Calu3 (cell line): Measurements from ENCODE around the gene ADAMTS9. TPM values are rescaled to one million over a fixed set of nuclear protein-coding genes. Genes with fewer than 3 reads are reported as not detected.

Source experiments
- BruUV-seq: library from RNA; stranded (reverse); fragments of 400-500 nt; replicated peaks from 2 replicates; lab custom pipeline; 2021; lab: Mats Ljungman, UMichigan
- CTCF ChIA-PET: fragments of 300-600 bp; sonication (Branson Sonifier 250); formaldehyde crosslinking; loops from one replicate; lab custom pipeline; 2022; ENCODE audit warnings: antibody characterized with exemption; lab: Charles Lee
- DNase-seq: peaks from one replicate; pipeline ENCODE4 v3.0.0; 2022
- H3K27ac Mint-ChIP-seq: one replicate; pipeline ENCODE4 v1.8.0; 2022; ENCODE audit warnings: mixed read lengths; ENCODE audit not compliant: unreplicated experiment
- H3K27me3 Mint-ChIP-seq: one replicate; pipeline ENCODE4 v1.8.0; 2022; ENCODE audit warnings: mixed read lengths; ENCODE audit not compliant: unreplicated experiment
- H3K36me3 Mint-ChIP-seq: one replicate; pipeline ENCODE4 v1.8.0; 2022; ENCODE audit warnings: mild to moderate bottlenecking, moderate library complexity, mixed read lengths; ENCODE audit not compliant: insufficient read depth, unreplicated experiment
- H3K4me1 Mint-ChIP-seq: one replicate; pipeline ENCODE4 v1.8.0; 2022; ENCODE audit warnings: mild to moderate bottlenecking, low read depth, mixed read lengths; ENCODE audit not compliant: unreplicated experiment
- H3K4me3 Mint-ChIP-seq: one replicate; pipeline ENCODE4 v1.8.0; 2022; ENCODE audit warnings: mild to moderate bottlenecking, low read depth, moderate library complexity, mixed read lengths; ENCODE audit not compliant: unreplicated experiment
- H3K9me3 Mint-ChIP-seq: one replicate; pipeline ENCODE4 v1.8.0; 2022; ENCODE audit warnings: low read depth, mixed read lengths; ENCODE audit not compliant: unreplicated experiment
- CTCF ChIP-seq: fragments of 200-600 bp; IDR thresholded peaks from one replicate; pipeline ENCODE4 v1.8.0; 2022; ENCODE audit warnings: antibody characterized with exemption; ENCODE audit not compliant: unreplicated experiment
- intact Hi-C: fragments of 100-400 bp; cut with micrococcal nuclease; formaldehyde crosslinking; loops from one replicate; pipeline ENCODE4 v1.10.0; 2022; ENCODE audit not compliant: unreplicated experiment
- total RNA-seq: library from RNA; stranded (reverse); gene quantifications from 2 replicates; pipeline ENCODE4 v1.2.3, GENCODE V29; 2022

The ADAMTS9 gene
- total RNA-seq, 1 experiment from 2014 or later = 54.6 TPM

DNA sequence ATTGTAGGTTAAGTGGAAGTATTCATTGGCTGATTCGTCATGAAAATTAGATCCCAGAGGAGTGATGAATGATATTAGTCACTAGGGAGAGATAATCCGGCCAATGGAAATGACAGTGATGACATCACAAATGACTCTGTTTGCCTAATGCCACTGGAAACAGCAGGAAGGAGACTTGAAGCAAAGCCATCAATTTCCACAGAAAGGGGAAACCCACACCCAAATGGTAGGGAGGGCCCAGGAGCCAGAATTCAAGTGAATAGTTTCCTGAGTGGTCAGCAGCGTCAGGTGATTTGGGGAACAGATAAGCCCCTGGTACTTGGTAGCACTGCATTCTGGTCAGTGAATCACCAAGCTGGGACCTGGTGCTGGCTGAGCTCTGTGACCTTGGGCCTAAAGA lies 3.3 kb upstream of the ADAMTS9 start:
- no peak for TF ChIP-seq CTCF
- peaks cover 35% of the 10 kb centered on the region for H3K4me1 Mint-ChIP-seq

DNA sequence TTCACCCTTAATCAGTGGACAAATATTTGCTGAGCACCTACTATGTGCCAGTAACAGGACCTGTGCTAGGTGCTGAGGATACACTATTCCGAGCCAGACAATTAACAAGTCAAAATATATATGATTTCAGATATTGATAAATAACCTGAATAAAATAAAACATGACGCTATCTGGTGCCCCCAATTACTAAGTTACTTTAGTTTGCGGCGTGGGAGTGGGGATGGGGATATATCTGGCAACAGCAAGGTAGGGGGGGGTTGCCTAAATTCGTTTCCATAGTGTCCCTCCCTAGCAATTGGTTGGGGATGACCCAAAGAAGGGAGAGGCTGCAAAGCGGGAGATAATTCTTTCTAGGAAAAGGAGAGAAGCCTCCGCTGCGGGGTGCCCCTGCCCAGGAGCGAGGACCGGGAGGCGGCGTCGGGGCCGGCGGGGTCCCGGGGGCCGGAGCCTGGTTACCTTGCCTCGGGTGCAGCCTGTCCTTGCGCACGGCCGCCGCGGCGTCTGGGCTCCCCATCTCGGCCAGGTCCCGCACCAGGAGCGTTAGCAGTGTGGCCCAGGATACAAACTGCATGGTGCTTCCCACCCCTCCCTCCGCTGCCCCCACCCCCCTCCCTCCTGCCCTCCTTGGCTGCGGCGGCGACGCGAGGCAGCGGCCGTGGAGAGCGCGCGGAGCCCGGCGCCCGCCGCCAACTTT lies 567 bp downstream of the ADAMTS9 start:
- no peaks in the 10 kb centered on the region for H3K27me3 Mint-ChIP-seq
- H3K27ac Mint-ChIP-seq = peak overlapping the region; percentile 97
- CTCF ChIA-PET = interaction anchor here (0.6 kb wide), 1 partner anchor 1454 kb away, joined by 3 read pairs; no protein-coding TSS in a partner anchor
- H3K4me3 Mint-ChIP-seq = peak overlapping the region; percentile 81
- no peaks in the 10 kb centered on the region for H3K9me3 Mint-ChIP-seq
- no peak for TF ChIP-seq CTCF
- H3K36me3 Mint-ChIP-seq = peaks cover 63% of the 10 kb centered on the region
- no TSS peak for BruUV-seq
- intact Hi-C loops = loop anchor here (2.0 to 10.0 kb wide), 3 partner anchors 20 to 488 kb away; no protein-coding TSS in a partner anchor
- H3K4me1 Mint-ChIP-seq = peaks cover 34% of the 10 kb centered on the region
- peak; percentile 37 for DNase-seq

More for the DNA sequence above, 3.3 kb upstream of the ADAMTS9 start:
- CTCF ChIA-PET = interaction anchor here (1.4 kb wide), 1 partner anchor 31 kb away, joined by 3 read pairs; no protein-coding TSS in a partner anchor
- H3K36me3 Mint-ChIP-seq = peaks cover 30% of the 10 kb centered on the region
- intact Hi-C loops = no loop called here
- H3K9me3 Mint-ChIP-seq = no peaks in the 10 kb centered on the region
- peak overlapping the region; percentile 44 for H3K27ac Mint-ChIP-seq
- no TSS peak for BruUV-seq
- peak; percentile 46 for DNase-seq
- H3K4me3 Mint-ChIP-seq = no peak overlapping the region
- no peaks in the 10 kb centered on the region for H3K27me3 Mint-ChIP-seq

- H3K27ac Mint-ChIP-seq = peak overlapping the region; percentile 97
- H3K4me3 Mint-ChIP-seq = peak overlapping the region; percentile 81
- H3K27me3 Mint-ChIP-seq = no peaks in the 10 kb centered on the region
- peaks cover 63% of the 10 kb centered on the region for H3K36me3 Mint-ChIP-seq
- intact Hi-C loops = loop anchor here (2.0 to 10.0 kb wide), 3 partner anchors 20 to 488 kb away; no protein-coding TSS in a partner anchor
- no peak for TF ChIP-seq CTCF
- DNase-seq = peak; percentile 53
- TSS peak; percentile 38 for BruUV-seq
- H3K4me1 Mint-ChIP-seq = peaks cover 27% of the 10 kb centered on the region
- H3K9me3 Mint-ChIP-seq = no peaks in the 10 kb centered on the region
- CTCF ChIA-PET = no interaction called here
Observed at GRCh38 chr3:64686446-64686908, 1.3 kb downstream of the ADAMTS9 start.

DNA sequence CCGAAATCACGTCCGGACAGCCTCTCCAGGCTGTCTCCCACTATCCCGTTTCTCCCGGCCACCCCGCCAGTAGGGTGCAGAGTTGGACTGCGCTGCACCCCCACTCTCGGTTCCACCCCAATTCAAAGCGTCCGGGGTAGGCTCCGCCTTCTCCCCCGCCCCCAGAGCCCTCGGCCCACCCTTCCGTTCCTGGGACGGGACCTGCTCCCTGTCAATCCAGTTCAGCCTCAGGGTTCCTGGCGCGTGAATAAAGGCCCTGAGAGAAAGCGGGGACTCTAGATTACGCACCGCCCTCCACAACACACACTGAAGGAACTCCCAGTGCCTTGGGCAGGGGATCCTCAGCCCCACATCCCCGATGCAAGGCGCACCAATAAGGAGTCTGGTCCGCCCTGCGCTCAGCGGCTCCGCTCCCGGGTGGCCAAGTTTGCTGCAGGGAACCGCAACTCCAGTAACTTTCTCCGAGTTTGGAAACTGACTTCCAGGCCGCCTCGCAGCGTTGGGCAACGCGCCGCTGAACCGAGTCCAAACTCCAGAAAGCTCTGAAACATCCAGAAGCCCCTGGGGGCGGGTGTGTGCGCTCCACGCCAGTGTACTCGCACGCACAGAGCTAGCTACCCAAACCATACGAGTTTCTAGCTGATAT lies 1.9 kb downstream of the ADAMTS9 start:
- no peak for TF ChIP-seq CTCF
- Mint-ChIP-seq H3K27ac (peak overlapping the region; percentile 97), H3K36me3 (peaks cover 63% of the 10 kb centered on the region), H3K9me3 (no peaks in the 10 kb centered on the region), H3K4me3 (peak overlapping the region; percentile 81), H3K27me3 (no peaks in the 10 kb centered on the region), H3K4me1 (peaks cover 21% of the 10 kb centered on the region)
- intact Hi-C loops = loop anchor here (2.0 to 10.0 kb wide), 3 partner anchors 19 to 489 kb away; no protein-coding TSS in a partner anchor
- CTCF ChIA-PET = no interaction called here
- TSS peak; percentile 29 for BruUV-seq
- DNase-seq = peak; percentile 95
